SU-DHL-6 (cell line): ENCODE measurements around the gene ATP8A2.

Experiments
- H2AFZ ChIP-seq: fragments of 200-600 bp; sonication (generic); 2 replicates; pipeline ENCODE4 v1.6.1; 2014; ENCODE audit warnings: low read depth, mild to moderate bottlenecking, moderate library complexity, mixed read lengths, antibody characterized with exemption, low read length; ENCODE audit not compliant: severe bottlenecking
- H3F3A ChIP-seq: fragments of 200-600 bp; shearing (Covaris generic); 2 replicates; pipeline ENCODE4 v1.6.0; 2016; ENCODE audit warnings: antibody characterized with exemption, mild to moderate bottlenecking; ENCODE audit not compliant: insufficient read depth
- H3K27ac ChIP-seq: fragments of 200-600 bp; sonication (generic); 2 replicates; pipeline ENCODE4 v1.5.1; 2016; ENCODE audit warnings: low read depth, mild to moderate bottlenecking, low read length, moderate library complexity, mixed read lengths
- H3K27me3 ChIP-seq: fragments of 200-600 bp; sonication (generic), shearing (Covaris generic); 2 replicates; pipeline ENCODE4 v1.6.0; 2014; ENCODE audit warnings: mild to moderate bottlenecking, low read length
- H3K36me3 ChIP-seq: fragments of 200-600 bp; sonication (generic); 2 replicates; pipeline ENCODE4 v1.6.1; 2014; ENCODE audit warnings: mild to moderate bottlenecking, low read length, mixed read lengths
- H3K4me2 ChIP-seq: fragments of 300-600, 200-600 bp; shearing (Covaris generic), sonication (generic); 2 replicates; pipeline ENCODE4 v1.6.0; 2014; ENCODE audit warnings: low read length, low read depth, mild to moderate bottlenecking; ENCODE audit not compliant: poor library complexity, severe bottlenecking
- H3K4me3 ChIP-seq: fragments of 200-600 bp; sonication (generic); 2 replicates; pipeline ENCODE4 v1.5.1; 2014; ENCODE audit warnings: antibody characterized with exemption, low read length, mild to moderate bottlenecking, mixed read lengths; ENCODE audit not compliant: insufficient read depth, poor library complexity, severe bottlenecking
- H3K79me2 ChIP-seq: fragments of 200-600 bp; sonication (generic); 2 replicates; pipeline ENCODE4 v1.6.1; 2014; ENCODE audit warnings: mild to moderate bottlenecking, low read length, moderate library complexity; ENCODE audit not compliant: insufficient read depth
- H3K9ac ChIP-seq: fragments of 200-600 bp; sonication (generic); 2 replicates; pipeline ENCODE4 v1.7.0; 2014; ENCODE audit warnings: mild to moderate bottlenecking, low read length
- H3K9me2 ChIP-seq: fragments of 200-600 bp; sonication (generic); replicated peaks from 2 replicates; pipeline ENCODE4 v1.6.1; 2014; ENCODE audit warnings: low read length; ENCODE audit not compliant: insufficient read depth
- H3K9me3 ChIP-seq: fragments of 200-600 bp; sonication (generic); 2 replicates; pipeline ENCODE4 v1.6.1; 2014; ENCODE audit warnings: low read length, mixed read lengths; ENCODE audit not compliant: insufficient read depth
- H4K20me1 ChIP-seq: fragments of 200-600 bp; sonication (generic); 2 replicates; pipeline ENCODE4 v1.6.1; 2014; ENCODE audit warnings: low read depth, mild to moderate bottlenecking, antibody characterized with exemption, low read length, moderate library complexity, mixed read lengths
- CTCF ChIP-seq: fragments of 200-600 bp; sonication (generic); IDR thresholded peaks from one replicate; pipeline ENCODE4 v1.5.1; 2017; ENCODE audit warnings: antibody characterized with exemption, mild to moderate bottlenecking, low read length, moderate library complexity; ENCODE audit not compliant: insufficient read depth, poor library complexity, severe bottlenecking
- EZH2phosphoT487 ChIP-seq: fragments of 200-600 bp; sonication (generic), shearing (Covaris generic); conservative IDR thresholded peaks from 2 replicates; pipeline ENCODE4 v1.6.1; 2018; ENCODE audit warnings: mild to moderate bottlenecking, antibody characterized with exemption, low read length, moderate library complexity, mixed read lengths

ATP8A2 gene

GRCh38 chr13:25330541-25330940 is 41.2 kb upstream of the ATP8A2 start:
- H3K27ac ChIP-seq, result no peak overlapping the region
- TF ChIP-seq EZH2phosphoT487 (no peak), CTCF (no peak)
- H3K36me3 ChIP-seq, result peaks cover 84% of the 10 kb centered on the region
- no peak overlapping the region for H2AFZ ChIP-seq
- H3K4me3 ChIP-seq, result no peak overlapping the region
- peaks cover 6% of the 10 kb centered on the region; the same call in 1 of the 2 replicates for H4K20me1 ChIP-seq
- H3K9me2 ChIP-seq, result no peaks in the 10 kb centered on the region
- no peaks in the 10 kb centered on the region for H3K9me3 ChIP-seq
- H3K79me2 ChIP-seq, result peaks cover 4% of the 10 kb centered on the region; the same call in 1 of the 2 replicates
- H3F3A ChIP-seq, result 0 out of 2 replicates have a peak, but pooled peaks cover 3% of the 10 kb centered on the region
- no peaks in the 10 kb centered on the region for H3K27me3 ChIP-seq
- no peak overlapping the region for H3K9ac ChIP-seq
- no peak overlapping the region for H3K4me2 ChIP-seq

GRCh38 chr13:25335856-25336255 is 35.9 kb upstream of the ATP8A2 start:
- H3F3A ChIP-seq, result 0 out of 2 replicates have a peak, but pooled peaks cover 3% of the 10 kb centered on the region
- H3K4me2 ChIP-seq, result no peak overlapping the region
- H4K20me1 ChIP-seq, result peaks cover 6% of the 10 kb centered on the region; the same call in 1 of the 2 replicates
- H3K9me2 ChIP-seq, result no peaks in the 10 kb centered on the region
- H3K4me3 ChIP-seq, result no peak overlapping the region
- no peak overlapping the region for H2AFZ ChIP-seq
- H3K79me2 ChIP-seq, result peaks cover 4% of the 10 kb centered on the region; the same call in 1 of the 2 replicates
- TF ChIP-seq EZH2phosphoT487 (no peak), CTCF (no peak)
- H3K9me3 ChIP-seq, result no peaks in the 10 kb centered on the region
- H3K27ac ChIP-seq, result no peak overlapping the region
- H3K36me3 ChIP-seq, result peaks cover 86% of the 10 kb centered on the region
- no peaks in the 10 kb centered on the region for H3K27me3 ChIP-seq
- H3K9ac ChIP-seq, result no peak overlapping the region

- peaks cover 7% of the 10 kb centered on the region; the same call in 1 of the 2 replicates for H3K36me3 ChIP-seq
- no peaks in the 10 kb centered on the region for H3K79me2 ChIP-seq
- H3F3A ChIP-seq, result 0 out of 2 replicates have a peak, but pooled peaks cover 9% of the 10 kb centered on the region
- H2AFZ ChIP-seq, result no peak overlapping the region
- no peaks in the 10 kb centered on the region for H3K9me3 ChIP-seq
- TF ChIP-seq CTCF (no peak), EZH2phosphoT487 (no peak)
- no peak overlapping the region for H3K27ac ChIP-seq
- H3K9ac ChIP-seq, result no peak overlapping the region
- no peak overlapping the region for H3K4me3 ChIP-seq
- H3K27me3 ChIP-seq, result no peaks in the 10 kb centered on the region
- no peaks in the 10 kb centered on the region for H4K20me1 ChIP-seq
- no peak overlapping the region for H3K4me2 ChIP-seq
- no peaks in the 10 kb centered on the region for H3K9me2 ChIP-seq
Observed at GRCh38 chr13:25345576-25345975, 26.2 kb upstream of the ATP8A2 start.
